GM12892 (cell line): Measurements from ENCODE around the gene CHAC1.

ENCODE experiments used
- POLR2A ChIP-seq: IDR thresholded peaks from 2 replicates; pipeline ENCODE4 v1.6.1; 2011; ENCODE audit warnings: low read depth, low read length, control low read depth
- TAF1 ChIP-seq: IDR thresholded peaks from 2 replicates; pipeline ENCODE4 v1.6.1; 2011; ENCODE audit warnings: low read depth, mild to moderate bottlenecking, control low read depth, low read length, borderline replicate concordance

GRCh38 chr15:40927495-40927872, 25.8 kb upstream of the CHAC1 start:
- TF ChIP-seq POLR2A (no peak), TAF1 (no peak)
